GM19324 (cell line): ENCODE measurements around the gene ENDOV.
A peak's percentile ranks its signal among the peaks of the same experiment; 100 is the strongest.

Experiments
- ATAC-seq: cut with Tn5 transposase; IDR thresholded peaks from one replicate; pipeline ENCODE4 v1.9.1; 2021; ENCODE audit warnings: mild to moderate bottlenecking, moderate library complexity; ENCODE audit not compliant: unreplicated experiment, low FRiP score

ENDOV gene

DNA sequence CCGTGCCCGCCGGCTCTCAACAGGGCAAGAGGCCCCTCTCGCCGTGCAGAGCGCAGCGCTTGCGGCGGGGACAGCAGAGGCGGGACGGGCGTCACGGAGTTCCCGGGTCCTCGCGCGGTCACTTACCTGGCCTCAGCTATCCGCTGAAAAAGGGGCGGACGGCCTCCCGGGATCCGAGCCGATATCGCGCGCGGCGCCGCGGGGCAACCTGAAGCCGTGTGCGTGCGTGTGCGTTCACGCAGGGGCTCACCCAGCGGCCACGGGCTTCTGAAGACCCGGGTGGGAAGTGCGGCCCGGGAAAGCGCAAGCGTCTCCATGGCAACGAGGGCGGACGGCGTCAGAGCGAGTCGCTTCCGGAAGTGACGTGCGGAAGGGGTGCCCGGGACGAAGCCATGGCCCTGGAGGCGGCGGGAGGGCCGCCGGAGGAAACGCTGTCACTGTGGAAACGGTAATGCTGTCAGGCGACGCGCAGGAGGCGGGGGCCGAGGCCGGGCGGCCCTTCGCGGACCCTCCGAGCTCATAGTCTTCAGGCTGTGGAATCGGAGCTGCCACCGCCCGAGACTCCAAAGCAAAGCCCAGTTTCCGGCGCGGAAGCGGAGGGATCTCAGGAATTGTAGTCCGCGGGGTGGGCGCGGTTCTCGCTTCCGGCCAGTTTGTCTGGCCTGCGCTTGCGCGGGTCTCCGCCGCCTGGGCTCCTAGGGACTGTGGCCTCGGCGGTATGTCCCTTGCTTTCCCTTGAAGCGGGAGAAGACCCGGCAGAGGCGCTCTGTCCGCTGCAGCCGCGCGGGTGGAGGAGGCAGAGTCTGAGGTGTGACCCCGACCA, at the start of gene ENDOV:
TSS of gene ENDOV (plus strand) at position 365 of the 823 bp plus-strand sequence. CDS start at position 393, 28 bp downstream.
- peak; percentile 95 for ATAC-seq

DNA sequence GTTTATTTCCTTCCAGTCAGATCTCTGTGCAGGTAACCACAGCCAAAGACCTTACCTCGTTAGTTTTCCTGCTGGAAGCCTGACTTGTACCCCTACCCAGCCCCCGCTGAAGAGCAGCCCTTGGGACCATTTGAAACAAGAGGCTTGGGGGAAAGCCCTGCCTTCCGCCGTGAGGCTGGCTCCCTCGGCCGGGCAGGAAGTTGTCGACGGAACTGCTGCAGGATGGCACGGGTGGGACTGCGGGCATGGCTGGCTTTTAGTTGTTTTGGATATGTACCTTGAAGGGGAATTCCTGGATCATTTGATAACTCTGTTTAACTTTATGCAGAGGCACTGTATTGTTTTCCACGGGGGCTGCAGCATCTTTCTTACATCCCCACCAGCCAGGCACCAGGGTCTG, 49.0 kb upstream of the ENDOV start:
- no peak for ATAC-seq

DNA sequence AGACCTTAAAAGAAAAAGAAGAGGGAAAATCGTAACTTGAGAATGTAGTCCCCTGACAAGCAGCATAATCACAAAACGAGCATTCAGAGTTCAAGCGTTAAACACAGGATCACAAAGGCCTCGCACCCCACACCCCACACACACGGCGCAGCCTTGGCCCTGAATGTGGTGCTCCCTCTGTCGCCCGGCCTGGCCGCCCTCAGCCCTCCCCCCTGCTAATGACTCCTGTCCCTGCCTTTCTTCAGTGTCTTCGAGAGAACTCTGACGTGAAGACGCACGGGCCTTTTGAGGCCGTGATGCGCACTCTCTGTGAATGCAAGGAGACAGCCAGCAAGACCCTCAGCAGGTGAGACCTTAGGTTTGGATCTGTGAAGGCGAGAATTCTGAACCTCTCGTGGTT, 47.5 kb upstream of the ENDOV start:
- no peak for ATAC-seq

DNA sequence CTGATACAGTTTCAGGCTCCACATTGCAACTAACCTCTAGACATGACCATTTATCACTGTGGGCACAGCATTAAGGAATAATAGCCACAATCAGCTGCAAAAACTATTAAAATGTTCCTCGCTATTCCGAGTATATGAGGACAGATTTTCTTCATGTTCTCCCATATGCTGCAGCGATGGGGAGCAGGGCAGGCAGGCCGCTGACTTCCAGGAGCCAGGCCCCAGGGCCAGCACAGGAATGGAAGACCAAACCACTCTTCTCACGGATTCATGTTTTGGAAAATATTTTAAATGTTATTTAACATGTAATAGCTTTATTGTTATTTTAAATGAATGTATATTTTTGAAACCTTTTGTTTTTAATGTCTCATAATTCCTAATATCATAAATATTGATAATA, 43.8 kb upstream of the ENDOV start:
- no peak for ATAC-seq

DNA sequence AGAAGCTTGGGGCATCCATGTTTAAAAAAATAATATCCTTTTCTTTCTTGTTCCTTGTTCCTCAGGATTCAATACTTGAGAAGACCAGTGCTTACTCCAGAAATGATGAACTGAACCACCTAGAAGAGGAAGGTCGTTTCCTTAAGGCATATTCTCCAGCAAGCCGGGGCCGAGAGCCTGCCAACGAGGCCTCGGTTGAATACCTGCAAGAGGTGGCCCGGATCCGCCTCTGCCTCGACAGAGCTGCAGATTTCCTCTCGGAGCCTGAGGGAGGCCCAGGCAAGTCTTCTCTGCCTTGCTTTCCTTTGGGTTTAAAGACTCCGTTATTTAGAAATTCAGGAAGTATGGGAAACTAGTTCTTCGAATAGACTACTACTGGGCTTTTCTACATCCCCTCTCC, 42.5 kb upstream of the ENDOV start:
- no peak for ATAC-seq

- no peak for ATAC-seq
These were observed 41.9 kb upstream of the ENDOV start for GRCh38 chr17:80372922-80373570.

DNA sequence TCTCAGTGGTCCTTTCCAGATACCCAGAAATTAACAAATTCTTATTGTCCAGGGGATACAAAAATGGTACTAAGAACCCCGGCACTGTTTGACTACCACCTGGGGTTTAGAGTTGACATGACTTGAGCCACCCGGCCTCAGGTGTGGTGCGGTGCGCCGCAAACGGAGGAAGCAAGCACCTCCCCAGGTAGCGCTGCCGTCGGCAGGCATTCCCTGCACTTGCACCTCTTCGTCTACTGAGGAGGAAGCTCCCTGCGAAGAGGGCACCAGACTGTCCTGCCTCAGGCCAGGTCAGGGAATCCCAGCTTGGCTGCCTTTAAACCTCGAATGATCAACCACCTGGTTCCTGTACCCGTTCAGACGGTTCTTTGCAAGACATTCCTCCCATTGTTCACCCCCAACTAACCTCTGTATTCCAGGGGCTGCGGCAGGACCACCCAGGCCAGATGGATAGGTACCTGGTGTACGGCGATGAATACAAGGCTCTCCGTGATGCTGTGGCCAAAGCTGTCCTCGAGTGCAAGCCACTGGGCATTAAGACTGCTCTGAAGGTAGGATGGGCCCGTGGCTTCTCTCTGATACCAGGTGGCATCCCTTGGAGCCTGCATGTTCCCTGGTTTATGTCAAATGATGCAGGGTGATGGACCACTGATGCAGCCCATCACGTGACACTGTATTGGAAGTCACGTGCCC, 40.8 kb upstream of the ENDOV start:
- ATAC-seq, result no peak

DNA sequence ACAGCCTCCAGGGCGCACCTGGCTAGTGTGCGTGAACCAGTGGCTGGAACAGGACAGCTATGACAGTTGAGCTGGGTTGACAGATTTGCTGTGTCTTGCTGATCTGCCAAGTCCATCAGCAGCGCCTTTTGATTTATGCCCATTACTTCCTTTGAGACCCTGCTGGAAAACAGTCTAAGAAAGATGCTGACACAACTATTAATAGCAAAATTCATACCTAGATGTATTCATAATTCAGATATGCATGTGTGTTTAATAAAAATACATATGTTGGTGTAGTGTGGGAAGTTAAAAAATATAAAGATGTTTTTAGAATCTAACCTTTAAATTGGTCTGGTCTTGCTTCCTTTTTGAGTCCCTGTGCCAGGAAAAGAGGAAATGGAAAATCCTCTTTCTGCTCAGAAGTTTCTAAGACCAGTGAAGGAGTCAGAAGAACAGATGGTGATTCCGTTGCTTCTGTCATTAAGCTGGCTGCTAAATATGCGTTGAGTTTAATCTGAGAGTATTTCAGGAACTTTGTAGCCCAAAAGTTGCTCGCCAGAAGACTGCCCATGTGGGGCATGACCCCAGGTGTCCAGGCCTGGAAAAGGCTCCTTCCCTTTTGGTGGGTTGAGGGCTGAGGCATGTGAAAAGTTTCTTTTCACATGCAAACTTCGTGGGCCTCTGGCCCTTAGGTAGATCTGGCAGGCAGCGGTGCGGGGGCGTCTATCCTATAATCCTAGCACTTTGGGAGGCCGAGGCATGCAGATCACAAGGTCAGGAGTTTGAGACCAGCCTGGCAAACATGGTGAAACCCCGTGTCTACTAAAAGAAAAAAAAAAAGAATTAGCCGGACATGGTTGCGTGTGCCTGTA, 40.0 kb upstream of the ENDOV start:
- no peak for ATAC-seq

GRCh38 chr17:80376531-80376930, 38.4 kb upstream of the ENDOV start:
- no peak for ATAC-seq

DNA sequence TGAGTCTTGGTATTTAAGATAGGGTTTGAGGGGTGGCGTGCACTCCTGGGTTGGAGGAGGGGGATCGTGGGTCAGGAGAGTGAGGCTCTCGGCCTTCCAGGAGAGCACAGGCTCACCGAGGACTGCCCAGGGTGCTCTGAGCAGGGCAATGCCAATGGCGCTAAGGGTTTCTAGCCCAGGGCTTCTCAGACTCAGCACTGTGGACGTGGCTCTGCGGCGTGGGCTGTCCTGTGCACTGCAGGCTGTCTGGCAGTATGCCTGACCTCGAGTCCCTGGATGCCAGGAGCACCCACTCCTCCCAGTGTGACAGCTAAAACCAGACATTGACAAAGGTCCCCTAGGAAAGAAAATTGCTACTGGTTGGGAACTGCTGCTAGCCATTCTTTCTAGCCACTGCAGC, 37.2 kb upstream of the ENDOV start:
- no peak for ATAC-seq

DNA sequence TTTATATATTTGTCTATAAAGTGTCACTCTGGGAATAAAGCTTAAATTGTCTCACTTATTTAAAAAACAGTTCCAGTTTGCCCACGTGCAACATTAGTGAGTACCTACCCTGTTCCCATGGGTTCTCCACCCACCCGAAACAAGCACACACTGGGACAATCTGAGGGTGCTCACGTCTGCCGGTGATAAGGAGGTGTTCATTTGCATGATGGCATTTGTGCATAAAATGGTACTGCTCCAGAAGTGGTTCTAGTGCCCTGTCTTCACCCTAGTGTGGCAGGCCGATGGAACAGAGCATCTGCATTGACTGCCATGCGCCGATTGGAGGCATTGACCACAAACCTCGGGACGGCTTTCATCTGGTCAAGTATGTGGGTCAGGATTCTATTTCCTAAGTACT, 35.6 kb upstream of the ENDOV start:
- no peak for ATAC-seq

DNA sequence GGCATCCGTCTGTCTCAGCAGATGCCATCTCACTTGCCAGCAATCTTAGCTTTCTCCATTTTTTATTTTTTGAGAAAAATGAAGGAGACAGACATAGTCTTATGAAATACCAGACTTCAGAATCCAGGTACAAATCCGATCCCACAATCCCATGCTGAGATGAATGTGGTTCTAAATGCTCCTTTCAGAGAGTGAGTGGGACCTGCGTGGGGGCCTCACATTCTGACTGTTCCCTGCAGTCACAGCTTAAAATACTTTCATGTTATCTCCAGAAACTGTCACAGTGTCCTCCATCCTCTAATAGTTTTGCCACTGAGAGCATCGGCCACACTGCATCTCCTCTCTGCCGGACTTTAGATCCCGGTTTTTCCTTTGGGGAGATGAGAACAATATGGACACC, 34.9 kb upstream of the ENDOV start:
- no peak for ATAC-seq

DNA sequence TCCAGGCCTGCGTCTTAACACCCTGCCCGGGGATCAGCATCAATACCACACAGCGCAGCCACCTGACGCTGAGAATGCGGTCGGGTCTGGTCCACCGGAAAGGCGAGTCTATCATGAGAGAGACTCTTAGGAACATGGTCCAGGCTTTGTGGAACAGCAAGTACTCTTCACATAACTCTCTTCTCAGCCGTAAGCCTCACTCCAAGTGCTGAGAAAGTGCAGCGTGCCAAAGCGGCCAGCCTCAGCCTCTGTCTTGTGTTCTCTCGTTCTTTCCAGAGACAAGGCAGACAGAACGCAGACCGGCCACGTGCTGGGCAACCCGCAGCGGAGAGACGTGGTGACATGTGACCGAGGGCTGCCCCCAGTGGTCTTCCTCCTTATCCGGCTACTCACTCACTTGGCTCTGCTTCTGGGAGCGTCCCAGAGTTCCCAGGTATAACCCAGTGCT, 34.4 kb upstream of the ENDOV start:
- no peak for ATAC-seq

GRCh38 chr17:80381416-80381923, 33.5 kb upstream of the ENDOV start:
- no peak for ATAC-seq

DNA sequence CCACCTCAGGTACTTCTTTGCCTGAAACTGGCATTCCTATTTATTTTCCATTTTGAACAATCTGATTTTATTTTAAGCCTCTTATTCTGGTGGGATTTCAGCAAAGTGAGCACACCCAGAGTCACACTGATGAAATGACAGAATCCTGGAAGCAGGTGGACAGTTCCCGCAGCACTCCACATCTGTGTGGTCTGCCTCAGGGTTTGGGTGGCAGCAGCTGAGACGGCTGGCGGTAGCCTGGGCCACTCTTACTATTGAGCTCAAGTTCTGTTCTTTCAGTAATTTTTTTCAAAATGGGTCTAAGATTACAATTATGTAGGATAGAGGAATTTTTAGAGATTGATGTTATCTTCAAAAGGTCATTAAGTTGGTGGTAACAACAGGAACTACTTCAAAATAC, 32.5 kb upstream of the ENDOV start:
- no peak for ATAC-seq

DNA sequence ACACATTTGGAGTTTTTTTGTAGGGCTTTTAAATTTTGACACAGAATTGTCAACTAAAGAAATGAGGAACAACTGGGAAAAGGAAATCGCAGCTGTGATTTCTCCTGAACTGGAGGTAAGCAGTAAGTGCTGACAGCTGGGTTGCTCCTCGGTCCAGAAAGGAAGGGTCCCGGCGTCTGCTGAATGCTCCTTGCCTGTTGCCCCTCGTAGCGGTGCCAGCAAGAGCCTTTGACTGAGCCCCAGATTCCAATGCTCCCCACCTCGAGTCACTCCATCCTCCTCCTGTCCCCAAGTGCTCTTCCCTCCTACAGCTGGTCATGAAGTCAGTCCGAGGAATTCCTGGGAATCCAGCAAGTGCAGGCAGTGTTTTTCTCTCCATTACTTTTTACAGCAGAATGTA, 32.0 kb upstream of the ENDOV start:
- no peak for ATAC-seq

DNA sequence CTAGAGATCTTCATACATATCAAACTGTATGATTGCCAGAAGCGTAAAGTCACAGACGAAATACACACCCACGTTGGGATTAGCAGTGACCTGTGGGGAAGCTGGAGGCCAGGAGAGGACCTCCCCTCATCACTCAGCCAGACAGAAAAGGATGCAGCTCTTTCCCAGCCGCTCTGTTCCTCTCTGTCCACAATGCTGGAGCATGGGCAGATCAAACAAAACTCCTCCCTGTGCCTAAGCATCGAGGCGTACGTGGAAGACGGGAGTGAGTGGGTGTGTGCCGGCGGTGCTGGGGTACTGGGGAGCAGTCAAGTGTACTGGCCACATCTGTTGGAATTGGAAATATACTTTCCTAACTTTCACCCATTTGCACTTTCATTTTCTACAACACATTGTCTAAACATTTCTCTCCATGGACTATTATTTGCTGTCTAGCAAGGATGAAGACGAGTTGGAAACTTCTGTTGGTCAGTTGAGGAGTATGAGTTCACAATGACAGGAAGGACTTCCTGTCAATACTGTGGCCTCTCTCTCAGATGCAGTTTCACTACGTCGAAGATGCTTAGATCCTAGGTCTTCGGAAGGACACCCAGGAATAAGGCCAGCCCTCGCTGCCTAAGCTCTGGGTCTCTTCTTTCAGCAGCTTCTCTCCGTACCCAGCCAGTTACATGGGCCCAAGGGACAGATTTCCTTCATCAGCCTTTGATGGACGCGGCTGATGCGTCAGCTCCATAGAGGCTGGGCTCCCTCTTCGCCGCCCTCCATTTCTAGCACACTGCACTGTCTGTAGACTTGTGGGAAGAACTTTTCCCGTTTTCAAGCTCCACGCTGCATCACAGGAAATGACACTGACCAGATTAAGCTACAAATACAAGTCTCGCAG, 30.6 kb upstream of the ENDOV start:
- ATAC-seq, result no peak

GRCh38 chr17:80385046-80385445, 29.9 kb upstream of the ENDOV start:
- ATAC-seq, result no peak

DNA sequence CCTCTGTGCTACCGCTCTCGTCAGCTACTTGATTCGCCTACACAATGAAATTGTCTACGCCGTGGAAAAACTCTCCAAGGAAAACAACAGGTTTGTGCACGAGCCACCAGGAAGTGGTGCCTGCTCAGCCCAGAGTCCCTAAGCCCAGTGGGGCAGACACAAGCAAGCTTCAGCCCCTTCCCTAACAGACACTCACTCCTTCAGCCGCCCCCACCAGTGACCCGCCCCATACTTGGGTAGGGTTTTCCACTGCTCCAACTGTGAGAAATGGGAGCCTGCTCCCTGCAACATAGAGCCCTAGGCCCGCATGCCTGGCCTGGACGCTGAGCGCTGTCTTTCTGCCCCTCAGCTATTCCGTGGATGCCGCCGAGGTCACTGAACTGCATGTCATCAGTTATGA, 28.6 kb upstream of the ENDOV start:
- ATAC-seq, result no peak
